ENCODE data around the gene DAND5.

Gene DAND5

DNA sequence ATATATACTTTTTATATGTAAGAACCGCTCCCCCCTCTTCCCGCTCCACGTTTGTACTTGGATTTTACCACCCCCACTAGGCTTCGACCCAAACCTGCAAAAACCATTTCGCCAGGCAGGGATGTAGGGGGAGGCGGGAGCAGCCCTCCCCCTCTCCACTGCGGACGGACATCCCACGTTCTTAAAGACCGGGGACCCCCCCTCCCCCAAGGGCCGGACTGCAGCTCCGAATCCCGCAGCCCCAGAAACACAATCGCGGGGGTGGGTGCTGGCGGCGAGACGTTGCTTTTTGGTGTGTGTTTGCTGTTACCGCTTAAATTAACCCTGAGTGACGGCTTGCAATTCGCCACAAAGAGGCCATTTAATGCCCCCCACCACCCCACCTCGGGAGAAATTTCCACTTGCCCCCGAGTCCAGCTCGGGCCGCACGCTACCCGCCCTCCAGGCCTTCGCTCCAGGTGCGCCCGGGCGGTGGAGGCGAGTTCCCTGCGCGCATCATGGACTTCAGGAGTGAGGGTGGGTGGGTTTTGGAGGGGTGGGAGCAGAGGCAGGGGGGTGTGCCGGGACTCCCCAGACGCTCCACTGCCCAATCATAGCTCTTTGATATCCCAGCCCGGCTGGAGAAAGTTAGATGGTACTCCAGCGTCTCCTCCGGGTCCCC is 41.7 kb downstream of the DAND5 start:
- H3K4me1 ChIP-seq (ENCODE audit: insufficient read depth, low read length, poor library complexity, severe bottlenecking), result peaks cover 18% of the 10 kb centered on the region
- H3K9ac ChIP-seq (ENCODE audit: low read depth, low read length, poor library complexity, severe bottlenecking), result no peak overlapping the region
- no peaks in the 10 kb centered on the region for H3K36me3 ChIP-seq (ENCODE audit: insufficient read depth, low read length)
- H3F3A ChIP-seq (ENCODE audit: low read depth), result no peaks in the 10 kb centered on the region
- no peak overlapping the region for H3K4me2 ChIP-seq (ENCODE audit: low read depth, low read length, poor library complexity, severe bottlenecking)
- no peaks in the 10 kb centered on the region for H4K20me1 ChIP-seq (ENCODE audit: insufficient read depth, low read length, poor library complexity, severe bottlenecking)
- no peak overlapping the region for H3K4me3 ChIP-seq (ENCODE audit: low read length, poor library complexity, severe bottlenecking)
- H3K9me2 ChIP-seq (replicated peaks; ENCODE audit: low read depth, low read length), result no peaks in the 10 kb centered on the region
- H3K9me3 ChIP-seq (ENCODE audit: insufficient read depth, low read depth, low read length), result no peaks in the 10 kb centered on the region
- TF ChIP-seq EZH2phosphoT487 (IDR thresholded peaks at IDR 0.05; ENCODE audit: borderline replicate concordance), result no peak
- TF ChIP-seq, protein P1, sequence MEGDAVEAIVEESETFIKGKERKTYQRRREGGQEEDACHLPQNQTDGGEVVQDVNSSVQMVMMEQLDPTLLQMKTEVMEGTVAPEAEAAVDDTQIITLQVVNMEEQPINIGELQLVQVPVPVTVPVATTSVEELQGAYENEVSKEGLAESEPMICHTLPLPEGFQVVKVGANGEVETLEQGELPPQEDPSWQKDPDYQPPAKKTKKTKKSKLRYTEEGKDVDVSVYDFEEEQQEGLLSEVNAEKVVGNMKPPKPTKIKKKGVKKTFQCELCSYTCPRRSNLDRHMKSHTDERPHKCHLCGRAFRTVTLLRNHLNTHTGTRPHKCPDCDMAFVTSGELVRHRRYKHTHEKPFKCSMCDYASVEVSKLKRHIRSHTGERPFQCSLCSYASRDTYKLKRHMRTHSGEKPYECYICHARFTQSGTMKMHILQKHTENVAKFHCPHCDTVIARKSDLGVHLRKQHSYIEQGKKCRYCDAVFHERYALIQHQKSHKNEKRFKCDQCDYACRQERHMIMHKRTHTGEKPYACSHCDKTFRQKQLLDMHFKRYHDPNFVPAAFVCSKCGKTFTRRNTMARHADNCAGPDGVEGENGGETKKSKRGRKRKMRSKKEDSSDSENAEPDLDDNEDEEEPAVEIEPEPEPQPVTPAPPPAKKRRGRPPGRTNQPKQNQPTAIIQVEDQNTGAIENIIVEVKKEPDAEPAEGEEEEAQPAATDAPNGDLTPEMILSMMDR (conservative IDR thresholded peaks at IDR 0.05; ENCODE audit: low read length), result no peak
- H3K27me3 ChIP-seq (ENCODE audit: insufficient read depth, low read length, poor library complexity, severe bottlenecking), result peaks cover 8% of the 10 kb centered on the region
- no peaks in the 10 kb centered on the region for H3K79me2 ChIP-seq (ENCODE audit: insufficient read depth, low read length)
- H2AFZ ChIP-seq (ENCODE audit: low read length), result no peak overlapping the region

DNA sequence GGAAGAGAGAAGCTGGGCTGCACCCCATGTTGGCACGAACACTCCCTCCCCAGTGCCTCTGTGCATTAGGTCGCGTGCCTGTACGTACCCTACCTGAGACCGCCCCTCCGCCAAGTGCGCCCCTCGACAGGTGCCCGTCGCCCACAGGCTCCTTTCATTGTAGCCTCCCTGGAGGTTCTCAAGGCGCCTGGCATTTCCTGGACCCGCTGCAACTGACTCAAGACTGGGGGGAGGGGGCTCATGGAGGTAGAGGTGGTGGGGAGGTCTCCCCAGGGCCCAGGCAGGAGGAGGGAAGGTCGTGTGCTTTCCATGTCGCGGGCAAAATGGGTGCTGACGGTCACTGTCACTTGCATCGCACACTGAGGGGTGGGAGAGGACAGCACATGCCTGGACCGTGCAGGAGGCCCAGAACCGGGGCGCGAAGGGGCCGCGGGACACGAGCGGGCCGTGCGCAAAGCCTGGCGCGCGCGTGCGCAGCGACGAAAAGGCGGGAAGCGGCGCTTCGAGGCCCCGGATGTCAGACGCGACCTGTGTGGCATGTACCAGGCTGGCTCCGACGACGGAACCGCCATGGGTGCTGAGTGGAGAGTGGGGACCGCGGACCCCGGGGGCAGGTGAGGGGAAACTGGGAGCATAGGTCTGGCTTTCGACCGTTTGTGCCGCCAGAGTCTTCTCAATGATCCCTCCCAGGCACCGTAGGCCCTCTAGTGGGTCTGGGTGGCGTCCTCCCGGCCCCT is 42.4 kb downstream of the DAND5 start:
- Histone ChIP-seq H3K4me2 (ENCODE audit: low read depth, low read length, poor library complexity, severe bottlenecking) (no peak overlapping the region), H3K9me2 (replicated peaks; ENCODE audit: low read depth, low read length) (no peaks in the 10 kb centered on the region), H3K9me3 (ENCODE audit: insufficient read depth, low read depth, low read length) (no peaks in the 10 kb centered on the region), H3K9ac (ENCODE audit: low read depth, low read length, poor library complexity, severe bottlenecking) (no peak overlapping the region), H3K36me3 (ENCODE audit: insufficient read depth, low read length) (no peaks in the 10 kb centered on the region), H3F3A (ENCODE audit: low read depth) (no peaks in the 10 kb centered on the region), H4K20me1 (ENCODE audit: insufficient read depth, low read length, poor library complexity, severe bottlenecking) (no peaks in the 10 kb centered on the region), H2AFZ (ENCODE audit: low read length) (no peak overlapping the region), H3K4me3 (ENCODE audit: low read length, poor library complexity, severe bottlenecking) (no peak overlapping the region), H3K27me3 (ENCODE audit: insufficient read depth, low read length, poor library complexity, severe bottlenecking) (peaks cover 8% of the 10 kb centered on the region), H3K4me1 (ENCODE audit: insufficient read depth, low read length, poor library complexity, severe bottlenecking) (peaks cover 18% of the 10 kb centered on the region), H3K79me2 (ENCODE audit: insufficient read depth, low read length) (no peaks in the 10 kb centered on the region)
- TF ChIP-seq, protein P1 (conservative IDR thresholded peaks at IDR 0.05; ENCODE audit: low read length), result no peak
- no peak for TF ChIP-seq EZH2phosphoT487 (IDR thresholded peaks at IDR 0.05; ENCODE audit: borderline replicate concordance)

DNA sequence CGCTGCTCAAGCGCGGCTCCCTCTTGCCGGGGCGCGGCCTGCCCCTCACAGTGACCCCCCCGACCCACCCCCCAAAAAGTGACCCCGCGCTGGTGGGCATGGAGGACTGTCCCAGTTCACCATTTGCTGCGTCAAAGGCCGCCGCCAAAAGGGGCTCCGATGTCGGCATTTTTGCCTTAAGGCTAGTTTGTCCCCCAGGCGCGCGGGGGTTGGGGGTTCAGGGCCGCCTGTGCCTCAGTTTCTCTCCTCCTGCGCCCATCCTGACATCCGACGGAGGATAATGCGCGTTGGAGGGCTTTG is 43.0 kb downstream of the DAND5 start:
- no peaks in the 10 kb centered on the region for H3K9me3 ChIP-seq (ENCODE audit: insufficient read depth, low read depth, low read length)
- H3K4me2 ChIP-seq (ENCODE audit: low read depth, low read length, poor library complexity, severe bottlenecking), result no peak overlapping the region
- no peaks in the 10 kb centered on the region for H3K79me2 ChIP-seq (ENCODE audit: insufficient read depth, low read length)
- no peaks in the 10 kb centered on the region for H3K9me2 ChIP-seq (replicated peaks; ENCODE audit: low read depth, low read length)
- no peak overlapping the region for H3K4me3 ChIP-seq (ENCODE audit: low read length, poor library complexity, severe bottlenecking)
- H3K4me1 ChIP-seq (ENCODE audit: insufficient read depth, low read length, poor library complexity, severe bottlenecking), result peaks cover 18% of the 10 kb centered on the region
- H3K36me3 ChIP-seq (ENCODE audit: insufficient read depth, low read length), result no peaks in the 10 kb centered on the region
- no peak overlapping the region for H2AFZ ChIP-seq (ENCODE audit: low read length)
- no peaks in the 10 kb centered on the region for H3F3A ChIP-seq (ENCODE audit: low read depth)
- H4K20me1 ChIP-seq (ENCODE audit: insufficient read depth, low read length, poor library complexity, severe bottlenecking), result no peaks in the 10 kb centered on the region
- peaks cover 8% of the 10 kb centered on the region for H3K27me3 ChIP-seq (ENCODE audit: insufficient read depth, low read length, poor library complexity, severe bottlenecking)
- no peak overlapping the region for H3K9ac ChIP-seq (ENCODE audit: low read depth, low read length, poor library complexity, severe bottlenecking)
- TF ChIP-seq, protein P1 (conservative IDR thresholded peaks at IDR 0.05; ENCODE audit: low read length), result no peak
- no peak for TF ChIP-seq EZH2phosphoT487 (IDR thresholded peaks at IDR 0.05; ENCODE audit: borderline replicate concordance)
